Keratinocyte (primary cell): Measurements from ENCODE around the gene SP5. TPM values are rescaled to one million over a fixed set of nuclear protein-coding genes. Genes with fewer than 3 reads are reported as not detected.

Experiments
- DNase-seq: peaks from one replicate; pipeline ENCODE4 v3.0.0-alpha.2; 2011; ENCODE audit warnings: low read depth, missing footprints, low spot score
- FAIRE-seq: peaks from 2 replicates; lab custom pipeline; 2011; peaks lifted over from hg19 to GRCh38; lab: Jason Lieb, UNC
- H2AFZ ChIP-seq: 2 replicates; pipeline ENCODE4 v1.6.0; 2012; ENCODE audit warnings: low read length, control low read depth, inconsistent platforms; ENCODE audit not compliant: control insufficient read depth
- H3K27ac ChIP-seq: 2 replicates; pipeline ENCODE4 v1.5.1; 2011; ENCODE audit warnings: low read length; ENCODE audit not compliant: control insufficient read depth, insufficient read depth
- H3K27me3 ChIP-seq: 3 replicates; pipeline ENCODE4 v1.6.0; 2011; ENCODE audit warnings: low read length; ENCODE audit not compliant: control insufficient read depth, insufficient read depth; ENCODE audit errors: extremely low read depth
- H3K36me3 ChIP-seq, 2 experiments: 2 replicates in 1 of 2; 3 replicates in 1 of 2; pipeline ENCODE4 v1.5.1; 2011; ENCODE audit warnings: low read length in 2 of 2, mild to moderate bottlenecking in 1 of 2; ENCODE audit not compliant: control insufficient read depth in 2 of 2, insufficient read depth in 2 of 2; ENCODE audit errors: extremely low read depth in 1 of 2
- H3K4me1 ChIP-seq: 3 replicates; pipeline ENCODE4 v1.5.1; 2011; ENCODE audit warnings: low read length; ENCODE audit not compliant: control insufficient read depth, insufficient read depth; ENCODE audit errors: extremely low read depth
- H3K4me2 ChIP-seq: 3 replicates; pipeline ENCODE4 v1.6.0; 2011; ENCODE audit warnings: low read depth, low read length; ENCODE audit not compliant: control insufficient read depth, insufficient read depth; ENCODE audit errors: extremely low read depth
- H3K4me3 ChIP-seq, 3 experiments: fragments of 200-600 bp in 1 of 3; sonication (generic) in 1 of 3; 2 replicates in 2 of 3; 3 replicates in 1 of 3; pipeline ENCODE4 v1.5.1; 2011 to 2016; ENCODE audit warnings: low read length in 3 of 3, mild to moderate bottlenecking in 3 of 3, control low read depth in 2 of 3, inconsistent platforms in 1 of 3, low read depth in 1 of 3, mixed read lengths in 1 of 3, mixed run types in 1 of 3, moderate library complexity in 1 of 3; ENCODE audit not compliant: control insufficient read depth in 2 of 3, insufficient read depth in 2 of 3; ENCODE audit errors: extremely low read depth in 1 of 3
- H3K79me2 ChIP-seq: 2 replicates; pipeline ENCODE4 v1.6.0; 2012; ENCODE audit warnings: low read length; ENCODE audit not compliant: control insufficient read depth, insufficient read depth
- H3K9ac ChIP-seq: 3 replicates; pipeline ENCODE4 v1.6.0; 2011; ENCODE audit warnings: low read length; ENCODE audit not compliant: control insufficient read depth, insufficient read depth; ENCODE audit errors: extremely low read depth
- H3K9me1 ChIP-seq: 3 replicates; pipeline ENCODE4 v1.6.0; 2011; ENCODE audit warnings: low read length; ENCODE audit not compliant: control insufficient read depth, insufficient read depth; ENCODE audit errors: extremely low read depth
- H3K9me3 ChIP-seq: 2 replicates; pipeline ENCODE4 v1.5.1; 2012; ENCODE audit warnings: low read depth, low read length; ENCODE audit not compliant: control insufficient read depth
- H4K20me1 ChIP-seq: 3 replicates; pipeline ENCODE4 v1.6.0; 2011; ENCODE audit warnings: low read length; ENCODE audit not compliant: control insufficient read depth, insufficient read depth; ENCODE audit errors: extremely low read depth
- EZH2 ChIP-seq: IDR thresholded peaks from one replicate; pipeline ENCODE4 v1.6.1; 2012; ENCODE audit warnings: inconsistent platforms, mild to moderate bottlenecking, low read length, moderate library complexity
- dilution Hi-C: fragments of 300-500 bp; cut with MboI; formaldehyde crosslinking; loops from one replicate; pipeline ENCODE4 v1.7.0; 2020; ENCODE audit warnings: low sequenced_read_pairs; ENCODE audit not compliant: extremely low pct_ligation_motif_present
- polyA plus RNA-seq, 5 experiments: library from polyadenylated mRNA; depleted of rRNA in 3 of 5; stranded (reverse) in 3 of 5; stranded (forward) in 1 of 5; unstranded in 1 of 5; fragments of >200 nt; gene quantifications; 1 replicate in 1 of 5; 2 replicates in 3 of 5; 3 replicates in 1 of 5; pipeline versions ENCODE4 v1.2.1 to v1.2.3, GENCODE V29; 2011 to 2012; ENCODE audit warnings: missing spikeins in 2 of 5, low read depth in 1 of 5, low replicate concordance in 1 of 5
- TF ChIP-seq, protein P1 (sequence below), 3 experiments: IDR thresholded peaks in 1 of 3; conservative IDR thresholded peaks in 1 of 3; optimal IDR thresholded peaks in 1 of 3; 2 replicates in 2 of 3; 3 replicates in 1 of 3; pipeline versions ENCODE3 to v1.5.1; 2011; ENCODE audit warnings: low read length in 3 of 3, mild to moderate bottlenecking in 3 of 3, moderate library complexity in 2 of 3, control low read depth in 1 of 3, inconsistent platforms in 1 of 3; ENCODE audit not compliant: insufficient read depth in 2 of 3; ENCODE audit errors: extremely low read depth in 1 of 3

Gene SP5
- polyA plus RNA-seq, 1 donor (not counting 4 experiments of a cell fraction or from before 2014, with no cell fraction given) = not detected

DNA sequence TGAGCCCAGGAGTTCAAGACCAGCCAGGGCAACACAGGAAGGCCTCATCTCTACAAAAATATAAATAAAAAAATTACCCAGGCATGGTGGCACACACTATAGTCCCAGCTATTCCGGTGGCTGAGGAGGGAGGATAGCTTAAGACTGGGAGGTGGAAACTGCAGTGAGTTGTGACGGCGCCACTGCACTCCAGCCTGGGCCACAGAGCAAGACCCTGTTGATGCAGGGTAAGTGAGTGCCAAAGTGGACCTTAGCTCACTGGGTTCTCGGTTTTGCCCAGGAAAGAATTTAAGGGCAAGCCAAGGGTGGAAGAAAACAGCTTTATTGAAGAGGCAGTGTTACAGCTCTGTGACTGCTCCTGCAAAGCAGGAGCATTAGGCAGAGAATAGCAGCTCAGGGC lies 48.1 kb downstream of the SP5 start:
- no peaks in the 10 kb centered on the region for H3K27me3 ChIP-seq
- TF ChIP-seq, protein P1, sequence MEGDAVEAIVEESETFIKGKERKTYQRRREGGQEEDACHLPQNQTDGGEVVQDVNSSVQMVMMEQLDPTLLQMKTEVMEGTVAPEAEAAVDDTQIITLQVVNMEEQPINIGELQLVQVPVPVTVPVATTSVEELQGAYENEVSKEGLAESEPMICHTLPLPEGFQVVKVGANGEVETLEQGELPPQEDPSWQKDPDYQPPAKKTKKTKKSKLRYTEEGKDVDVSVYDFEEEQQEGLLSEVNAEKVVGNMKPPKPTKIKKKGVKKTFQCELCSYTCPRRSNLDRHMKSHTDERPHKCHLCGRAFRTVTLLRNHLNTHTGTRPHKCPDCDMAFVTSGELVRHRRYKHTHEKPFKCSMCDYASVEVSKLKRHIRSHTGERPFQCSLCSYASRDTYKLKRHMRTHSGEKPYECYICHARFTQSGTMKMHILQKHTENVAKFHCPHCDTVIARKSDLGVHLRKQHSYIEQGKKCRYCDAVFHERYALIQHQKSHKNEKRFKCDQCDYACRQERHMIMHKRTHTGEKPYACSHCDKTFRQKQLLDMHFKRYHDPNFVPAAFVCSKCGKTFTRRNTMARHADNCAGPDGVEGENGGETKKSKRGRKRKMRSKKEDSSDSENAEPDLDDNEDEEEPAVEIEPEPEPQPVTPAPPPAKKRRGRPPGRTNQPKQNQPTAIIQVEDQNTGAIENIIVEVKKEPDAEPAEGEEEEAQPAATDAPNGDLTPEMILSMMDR (optimal IDR thresholded peaks at IDR 0.05 in 1 of 3, IDR thresholded peaks at IDR 0.05 in 1 of 3, conservative IDR thresholded peaks at IDR 0.05 in 1 of 3; ENCODE audit: extremely low read depth in 1 of 3, insufficient read depth in 2 of 3, low read length in 3 of 3) = no peak
- no peak for TF ChIP-seq EZH2
- dilution Hi-C loops = no loop called here
- no peak overlapping the region for H3K4me2 ChIP-seq
- no peak overlapping the region for H2AFZ ChIP-seq
- FAIRE-seq (no peak), DNase-seq (no peak)
- no peaks in the 10 kb centered on the region for H3K9me3 ChIP-seq
- no peaks in the 10 kb centered on the region for H3K36me3 ChIP-seq
- no peaks in the 10 kb centered on the region for H3K79me2 ChIP-seq
- H3K4me3 ChIP-seq = no peak overlapping the region
- no peaks in the 10 kb centered on the region for H3K9me1 ChIP-seq
- H4K20me1 ChIP-seq = no peaks in the 10 kb centered on the region
- H3K27ac ChIP-seq = no peak overlapping the region
- H3K4me1 ChIP-seq = no peaks in the 10 kb centered on the region
- H3K9ac ChIP-seq = no peak overlapping the region

DNA sequence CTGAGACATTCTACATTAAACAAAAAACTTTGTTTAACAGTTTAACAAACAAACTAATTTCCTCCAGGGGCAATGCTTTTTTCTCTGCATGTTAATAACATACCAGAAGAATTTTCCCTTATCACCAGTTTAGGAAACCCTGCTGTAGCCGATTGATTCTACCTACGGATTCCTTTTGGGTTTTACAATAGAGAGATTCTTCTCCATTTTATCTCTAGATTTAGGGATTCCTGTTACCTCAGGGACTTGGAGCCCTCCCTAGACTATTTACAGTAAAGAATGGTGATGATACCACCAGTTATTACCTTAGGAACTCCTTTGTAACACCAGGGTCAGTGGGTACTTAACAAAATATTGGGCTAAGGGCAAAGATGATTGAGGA lies 49.7 kb downstream of the SP5 start:
- Histone ChIP-seq H3K27ac (no peak overlapping the region), H3K4me2 (no peak overlapping the region), H3K9me1 (no peaks in the 10 kb centered on the region), H3K4me3 (no peak overlapping the region), H3K27me3 (no peaks in the 10 kb centered on the region), H3K9ac (no peak overlapping the region), H3K9me3 (no peaks in the 10 kb centered on the region), H3K4me1 (peaks cover 2% of the 10 kb centered on the region), H3K36me3 (no peaks in the 10 kb centered on the region), H4K20me1 (no peaks in the 10 kb centered on the region), H2AFZ (no peak overlapping the region), H3K79me2 (no peaks in the 10 kb centered on the region)
- FAIRE-seq (no peak), DNase-seq (no peak)
- TF ChIP-seq, protein P1 (optimal IDR thresholded peaks at IDR 0.05 in 1 of 3, IDR thresholded peaks at IDR 0.05 in 1 of 3, conservative IDR thresholded peaks at IDR 0.05 in 1 of 3; ENCODE audit: extremely low read depth in 1 of 3, insufficient read depth in 2 of 3, low read length in 3 of 3) = no peak
- no peak for TF ChIP-seq EZH2
- dilution Hi-C loops = no loop called here
